H1 (cell line): Measurements from ENCODE around the gene FBXO34. TPM values are rescaled to one million over a fixed set of nuclear protein-coding genes. Genes with fewer than 3 reads are reported as not detected.

Source experiments
- CTCF ChIA-PET: fragments of 300-600 bp; sonication (Branson Sonifier 250); formaldehyde crosslinking; loops from one replicate; lab custom pipeline; 2021; ENCODE audit not compliant: partially characterized antibody; lab: Charles Lee
- POLR2A ChIA-PET: fragments of 300-600 bp; sonication (Branson Sonifier 250); formaldehyde crosslinking; loops from one replicate; lab custom pipeline; 2021; ENCODE audit warnings: inconsistent platforms; ENCODE audit not compliant: partially characterized antibody; lab: Charles Lee
- DNase-seq, 2 experiments: peaks; one replicate each; pipeline versions ENCODE4 v3.0.0 to v3.0.0-alpha.2; 2010 to 2022; ENCODE audit warnings: low spot score in 2 of 2, low read depth in 1 of 2, mixed read lengths in 1 of 2
- FAIRE-seq: peaks from 2 replicates; lab custom pipeline; 2011; peaks lifted over from hg19 to GRCh38; lab: Jason Lieb, UNC
- H2AFZ ChIP-seq: 2 replicates; pipeline ENCODE4 v1.8.1; 2012; ENCODE audit warnings: low read length, inconsistent platforms
- H2AK5ac ChIP-seq: 2 replicates; pipeline ENCODE4 v1.6.1; 2013; ENCODE audit warnings: low read depth, low read length
- H2BK120ac ChIP-seq: replicated peaks from 2 replicates; pipeline ENCODE3; 2013; ENCODE audit warnings: low read depth, low read length, inconsistent platforms
- H2BK12ac ChIP-seq: 2 replicates; pipeline ENCODE4 v1.6.1; 2013; ENCODE audit warnings: low read depth, low read length
- H2BK15ac ChIP-seq: 2 replicates; pipeline ENCODE4 v1.6.1; 2013; ENCODE audit warnings: low read length
- H2BK20ac ChIP-seq: 2 replicates; pipeline ENCODE4 v1.6.1; 2013; ENCODE audit warnings: low read length
- H2BK5ac ChIP-seq: 2 replicates; pipeline ENCODE4 v1.6.1; 2013; ENCODE audit warnings: low read depth, low read length
- H3K14ac ChIP-seq: 2 replicates; pipeline ENCODE4 v1.6.1; 2013; ENCODE audit warnings: inconsistent platforms; ENCODE audit not compliant: insufficient read length
- H3K18ac ChIP-seq: 2 replicates; pipeline ENCODE4 v1.6.1; 2013; ENCODE audit warnings: low read length; ENCODE audit errors: extremely low read depth
- H3K23ac ChIP-seq: 2 replicates; pipeline ENCODE4 v1.6.1; 2013; ENCODE audit warnings: inconsistent platforms; ENCODE audit not compliant: insufficient read length
- H3K23me2 ChIP-seq: 2 replicates; pipeline ENCODE4 v1.6.1; 2013; ENCODE audit warnings: low read depth, low read length
- H3K27ac ChIP-seq: 2 replicates; pipeline ENCODE4 v1.6.1; 2011; ENCODE audit warnings: low read depth, low read length, inconsistent platforms
- H3K27me3 ChIP-seq, 4 experiments: replicated peaks in 1 of 4; 1 replicate in 1 of 4; 2 replicates in 3 of 4; pipeline versions ENCODE4 v1.6.1 to v1.8.1; 2011 to 2013; ENCODE audit warnings: low read length in 3 of 4, mild to moderate bottlenecking in 3 of 4, inconsistent platforms in 2 of 4, mixed read lengths in 2 of 4, moderate library complexity in 1 of 4; ENCODE audit not compliant: control insufficient read depth in 3 of 4, insufficient read depth in 3 of 4; ENCODE audit errors: extremely low read depth in 1 of 4
- H3K36me3 ChIP-seq, 4 experiments: 2 replicates each; pipeline versions ENCODE4 v1.6.1 to v1.8.1; 2011 to 2013; ENCODE audit warnings: mild to moderate bottlenecking in 4 of 4, low read length in 3 of 4, moderate library complexity in 2 of 4, control low read depth in 1 of 4, inconsistent platforms in 1 of 4; ENCODE audit not compliant: insufficient read depth in 4 of 4, control insufficient read depth in 2 of 4
- H3K4ac ChIP-seq: replicated peaks from 2 replicates; pipeline ENCODE3; 2013; ENCODE audit warnings: low read length, low read depth, mixed read lengths, inconsistent platforms; ENCODE audit not compliant: insufficient read length
- H3K4me1 ChIP-seq, 4 experiments: replicated peaks in 1 of 4; 1 replicate in 1 of 4; 2 replicates in 3 of 4; pipeline versions ENCODE4 v1.6.1 to v1.8.1; 2011 to 2013; ENCODE audit warnings: low read length in 3 of 4, inconsistent platforms in 2 of 4, mixed read lengths in 1 of 4; ENCODE audit not compliant: insufficient read depth in 4 of 4, control insufficient read depth in 3 of 4
- H3K4me2 ChIP-seq, 2 experiments: 2 replicates each; pipeline versions ENCODE4 v1.6.1 to v1.8.1; 2011 to 2013; ENCODE audit warnings: low read depth in 2 of 2, low read length in 2 of 2, control low read depth in 1 of 2, inconsistent platforms in 1 of 2, mild to moderate bottlenecking in 1 of 2; ENCODE audit not compliant: insufficient read depth in 1 of 2
- H3K4me3 ChIP-seq, 4 experiments: fragments of 200-600, 300-600 bp in 1 of 4; sonication (generic), shearing (Covaris generic), sonication (Bioruptor Twin) in 1 of 4; 2 replicates each; pipeline versions ENCODE4 v1.5.1 to v1.8.1; 2011 to 2016; ENCODE audit warnings: low read length in 4 of 4, low read depth in 3 of 4, control low read depth in 2 of 4, inconsistent platforms in 2 of 4, mild to moderate bottlenecking in 2 of 4, mixed read lengths in 1 of 4, moderate library complexity in 1 of 4; ENCODE audit not compliant: insufficient read depth in 2 of 4; ENCODE audit errors: extremely low read depth in 1 of 4
- H3K56ac ChIP-seq: replicated peaks from 2 replicates; pipeline ENCODE3; 2013; ENCODE audit warnings: low read depth, mild to moderate bottlenecking, mixed read lengths, low read length, inconsistent platforms; ENCODE audit not compliant: insufficient read length
- H3K79me1 ChIP-seq: 2 replicates; pipeline ENCODE4 v1.6.1; 2013; ENCODE audit warnings: low read depth, low read length, control low read depth
- H3K79me2 ChIP-seq, 2 experiments: 2 replicates each; pipeline versions ENCODE4 v1.6.1 to v1.8.1; 2012 to 2013; ENCODE audit warnings: low read length in 2 of 2, mild to moderate bottlenecking in 2 of 2, inconsistent platforms in 1 of 2; ENCODE audit not compliant: insufficient read depth in 2 of 2, control insufficient read depth in 1 of 2
- H3K9ac ChIP-seq, 4 experiments: replicated peaks in 1 of 4; 1 replicate in 1 of 4; 2 replicates in 3 of 4; pipeline versions ENCODE4 v1.6.1 to v1.8.1; 2011 to 2013; ENCODE audit warnings: low read depth in 3 of 4, low read length in 3 of 4, control low read depth in 2 of 4, mild to moderate bottlenecking in 2 of 4, moderate library complexity in 2 of 4, inconsistent platforms in 1 of 4; ENCODE audit errors: extremely low read depth in 1 of 4
- H3K9me3 ChIP-seq, 2 experiments: 2 replicates each; pipeline versions ENCODE4 v1.6.1 to v1.8.1; 2012 to 2013; ENCODE audit warnings: mild to moderate bottlenecking in 2 of 2, moderate library complexity in 2 of 2, control low read depth in 1 of 2, inconsistent platforms in 1 of 2, low read depth in 1 of 2, low read length in 1 of 2, mixed read lengths in 1 of 2; ENCODE audit not compliant: insufficient read depth in 2 of 2
- H4K20me1 ChIP-seq, 2 experiments: replicated peaks in 1 of 2; 2 replicates each; pipeline versions ENCODE3 to v1.8.1; 2011 to 2013; ENCODE audit warnings: inconsistent platforms in 2 of 2, low read length in 2 of 2, mild to moderate bottlenecking in 1 of 2; ENCODE audit not compliant: insufficient read depth in 2 of 2, control insufficient read depth in 1 of 2
- H4K5ac ChIP-seq: 2 replicates; pipeline ENCODE4 v1.6.1; 2013; ENCODE audit warnings: low read length, low read depth, mixed read lengths, inconsistent platforms; ENCODE audit not compliant: insufficient read length
- H4K8ac ChIP-seq: 2 replicates; pipeline ENCODE4 v1.8.0; 2013; ENCODE audit warnings: mild to moderate bottlenecking, moderate library complexity, low read length, inconsistent platforms; ENCODE audit not compliant: insufficient read depth; ENCODE audit errors: extremely low read depth
- H4K91ac ChIP-seq: replicated peaks from 2 replicates; pipeline ENCODE3; 2013; ENCODE audit warnings: low read length, mixed read lengths, inconsistent platforms; ENCODE audit not compliant: insufficient read length
- BACH1 ChIP-seq: IDR thresholded peaks from 2 replicates; pipeline ENCODE4 v1.6.1; 2012; ENCODE audit warnings: low read length, improper control_type of control experiment
- CEBPB ChIP-seq: IDR thresholded peaks from 2 replicates; pipeline ENCODE4 v1.6.1; 2012; ENCODE audit warnings: low read depth, low read length
- CHD2 ChIP-seq: IDR thresholded peaks from 2 replicates; pipeline ENCODE4 v1.6.1; 2012; ENCODE audit warnings: low read length, improper control_type of control experiment
- CTBP2 ChIP-seq: IDR thresholded peaks from 2 replicates; pipeline ENCODE4 v1.7.0; 2011; ENCODE audit warnings: borderline replicate concordance, mild to moderate bottlenecking, moderate library complexity, mixed read lengths, low read length; ENCODE audit not compliant: insufficient read depth, insufficient read length
- FOSL1 ChIP-seq: IDR thresholded peaks from 2 replicates; pipeline ENCODE4 v1.6.1; 2011; ENCODE audit warnings: mild to moderate bottlenecking, low read depth, low read length, moderate library complexity; ENCODE audit not compliant: insufficient read depth
- ZNF274 ChIP-seq: IDR thresholded peaks from 2 replicates; pipeline ENCODE4 v1.7.0; 2012; ENCODE audit warnings: low read length, borderline replicate concordance; ENCODE audit errors: extremely low read depth
- WGBS, 2 experiments: shearing (Covaris generic) in 1 of 2; methylation state at CpG; one replicate each; pipeline versions ENCODE4 v1.1.6 to v1.1.7; 2013 to 2015; ENCODE audit warnings: low lambda C conversion rate in 2 of 2, mixed read lengths in 2 of 2, inconsistent platforms in 1 of 2, low coverage in 1 of 2, missing lambda C conversion rate in 1 of 2; ENCODE audit not compliant: insufficient replicate concordance in 2 of 2, insufficient coverage in 1 of 2, insufficient read length in 1 of 2; ENCODE audit errors: extremely low coverage in 1 of 2, missing lambda C conversion rate in 1 of 2; 5-methylcytosine and 5-hydroxymethylcytosine counted together
- polyA plus RNA-seq, 7 experiments: library from polyadenylated mRNA; depleted of rRNA in 3 of 7; stranded (reverse) in 5 of 7; unstranded in 2 of 7; fragments of >200 nt in 5 of 7; fragments of 200-250 nt in 2 of 7; gene quantifications; 1 replicate in 5 of 7; 2 replicates in 1 of 7; 4 replicates in 1 of 7; pipeline versions ENCODE4 v1.2.1 to v1.2.3, GENCODE V29; 2011 to 2013; ENCODE audit warnings: missing spikeins in 2 of 7, mixed read lengths in 2 of 7
- total RNA-seq: library from RNA; stranded (reverse); fragmentation: NEBNext Ultra II Directional; extraction: Animal tissue kit (Norgen Biotek cat#: 25700); gene quantifications from 2 replicates; pipeline ENCODE4 v1.2.1, GENCODE V29; 2021
- TF ChIP-seq, protein P1 (sequence below): IDR thresholded peaks from 2 replicates; pipeline ENCODE4 v1.6.1; 2012; ENCODE audit warnings: low read length, inconsistent platforms

The FBXO34 gene
- total and polyA plus RNA-seq, 2 of the 8 experiments (the other 6 are each of a cell fraction or from before 2014, with no cell fraction given), result 7.0 to 14.4 TPM

DNA sequence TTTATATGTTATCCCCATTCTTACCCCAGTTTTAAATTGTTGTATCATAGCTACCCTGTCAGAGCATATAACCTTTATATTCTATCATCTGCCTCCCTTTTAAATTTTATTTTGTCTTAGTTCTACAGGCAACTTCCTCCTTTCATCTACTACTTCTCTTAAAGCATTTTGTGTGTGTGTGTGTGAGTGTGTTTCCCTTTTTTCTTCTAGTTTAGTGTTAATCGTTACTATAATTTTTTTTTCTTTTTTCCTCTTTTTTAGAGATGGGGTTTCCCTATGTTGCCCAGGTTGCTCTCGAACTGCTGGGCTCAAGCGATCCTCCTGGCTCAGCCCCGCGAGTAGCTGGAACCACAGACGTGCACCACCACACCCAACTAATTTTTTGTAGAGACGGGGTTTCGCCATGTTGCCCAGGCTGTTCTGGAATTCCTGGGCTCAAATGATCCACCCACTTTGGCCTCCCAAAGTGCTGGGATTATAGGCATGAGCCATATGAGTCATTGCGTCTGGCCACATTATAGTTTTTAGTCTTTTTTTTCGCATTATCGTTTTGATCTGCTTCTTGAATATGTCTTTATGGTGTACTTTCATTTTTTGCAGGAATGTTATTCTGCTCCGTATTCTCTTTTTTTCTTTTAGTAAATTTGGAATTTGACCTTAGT is 33.1 kb upstream of the FBXO34 start:
- H2BK12ac ChIP-seq, result no peak overlapping the region
- peaks cover 1 to 4% (median 3%) of the 10 kb centered on the region in 4 experiments; a peak in 3 of 7 replicates for H3K4me1 ChIP-seq
- CTCF ChIA-PET, result interaction anchor here (0.5 kb wide), 1 partner anchor 36 kb away, joined by 3 read pairs; no protein-coding TSS in a partner anchor
- no peak overlapping the region for H2BK120ac ChIP-seq
- no peaks in the 10 kb centered on the region for H3K36me3 ChIP-seq
- no peak overlapping the region for H2AFZ ChIP-seq
- H3K27me3 ChIP-seq, result peaks cover 0 to 5% (median 1%) of the 10 kb centered on the region in 4 experiments; a peak in 4 of 7 replicates
- no peak overlapping the region for H4K91ac ChIP-seq
- H3K56ac ChIP-seq, result no peak overlapping the region
- no peak overlapping the region for H3K4me3 ChIP-seq
- H2AK5ac ChIP-seq, result no peak overlapping the region
- H3K23me2 ChIP-seq, result no peaks in the 10 kb centered on the region
- no peak overlapping the region for H3K4ac ChIP-seq
- no peak overlapping the region for H3K14ac ChIP-seq
- H4K8ac ChIP-seq, result no peak overlapping the region
- H3K4me2 ChIP-seq, result no peak overlapping the region
- no peaks in the 10 kb centered on the region for H3K79me1 ChIP-seq
- H3K9ac ChIP-seq, result no peak overlapping the region
- no peak overlapping the region for H3K23ac ChIP-seq
- FAIRE-seq (no peak), DNase-seq (no peak)
- 89% methylated on average over 11 of the region's 12 CpGs; no CpG with 5 or more reads in 1 of the 2 experiments for whole genome bisulfite sequencing, 2 experiments
- no peaks in the 10 kb centered on the region for H4K20me1 ChIP-seq
- no peak overlapping the region for H3K27ac ChIP-seq
- no peak overlapping the region for H2BK5ac ChIP-seq
- H2BK15ac ChIP-seq, result no peak overlapping the region
- no peak for TF ChIP-seq CHD2
- TF ChIP-seq FOSL1, result no peak
- TF ChIP-seq, protein P1, sequence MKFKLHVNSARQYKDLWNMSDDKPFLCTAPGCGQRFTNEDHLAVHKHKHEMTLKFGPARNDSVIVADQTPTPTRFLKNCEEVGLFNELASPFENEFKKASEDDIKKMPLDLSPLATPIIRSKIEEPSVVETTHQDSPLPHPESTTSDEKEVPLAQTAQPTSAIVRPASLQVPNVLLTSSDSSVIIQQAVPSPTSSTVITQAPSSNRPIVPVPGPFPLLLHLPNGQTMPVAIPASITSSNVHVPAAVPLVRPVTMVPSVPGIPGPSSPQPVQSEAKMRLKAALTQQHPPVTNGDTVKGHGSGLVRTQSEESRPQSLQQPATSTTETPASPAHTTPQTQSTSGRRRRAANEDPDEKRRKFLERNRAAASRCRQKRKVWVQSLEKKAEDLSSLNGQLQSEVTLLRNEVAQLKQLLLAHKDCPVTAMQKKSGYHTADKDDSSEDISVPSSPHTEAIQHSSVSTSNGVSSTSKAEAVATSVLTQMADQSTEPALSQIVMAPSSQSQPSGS, result no peak
- no peak for TF ChIP-seq ZNF274
- TF ChIP-seq BACH1, result no peak
- TF ChIP-seq CTBP2, result no peak
- TF ChIP-seq CEBPB, result no peak
- H4K5ac ChIP-seq, result no peak overlapping the region
- H3K18ac ChIP-seq, result no peak overlapping the region
- H3K9me3 ChIP-seq, result no peaks in the 10 kb centered on the region
- H3K79me2 ChIP-seq, result no peaks in the 10 kb centered on the region
- no peak overlapping the region for H2BK20ac ChIP-seq
- POLR2A ChIA-PET, result interaction anchor here (0.6 kb wide), 1 partner anchor 319 kb away, joined by 3 read pairs; no protein-coding TSS in a partner anchor
